ENCODE data around the gene LGMN. TPM values are rescaled to one million over a fixed set of nuclear protein-coding genes. Genes with fewer than 3 reads are reported as not detected.

The LGMN gene
- total and polyA plus RNA-seq, 2 of the 13 experiments (the other 11 are each of a cell fraction or from before 2014, with no cell fraction given): 28.9 to 76.4 TPM

DNA sequence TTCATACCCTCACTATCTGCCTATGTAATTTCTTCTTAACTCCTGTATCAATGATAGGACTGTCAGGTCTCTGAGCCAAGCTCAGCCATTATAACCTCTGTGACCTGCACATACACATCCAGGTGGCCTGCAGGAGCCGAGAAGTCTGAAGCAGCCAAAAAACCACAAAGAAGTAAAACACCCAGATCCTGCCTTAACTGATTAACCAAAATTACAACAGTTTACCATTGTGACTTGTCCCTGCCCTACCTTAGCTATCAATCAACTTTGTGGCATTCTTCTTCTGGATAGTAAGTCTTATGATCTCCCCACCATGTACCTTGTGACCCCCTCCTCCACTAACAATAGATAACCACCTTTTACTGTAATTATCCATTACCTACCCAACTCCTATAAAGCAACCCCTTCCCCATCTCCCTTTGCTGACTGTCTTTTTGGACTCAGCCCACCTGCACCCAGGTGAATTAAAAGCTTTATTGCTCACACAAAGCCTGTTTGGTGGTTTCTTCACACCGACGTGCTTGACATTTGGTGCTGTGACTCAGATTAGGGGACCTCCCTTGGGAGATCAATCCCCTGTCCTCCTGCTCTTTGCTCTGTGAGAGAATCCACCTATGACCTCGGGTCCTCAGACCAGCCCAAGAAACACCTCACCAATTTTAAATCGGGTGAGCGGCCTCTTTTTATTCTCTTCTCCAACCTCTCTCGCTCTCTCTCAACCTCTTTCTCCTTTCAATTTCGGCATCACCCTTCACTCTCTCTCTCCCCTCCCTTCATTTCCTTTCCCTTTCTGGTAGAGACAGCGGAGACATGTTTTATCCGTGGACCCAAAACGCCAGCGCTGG lies 11.5 kb upstream of the LGMN start (continued):
- TF ChIP-seq, protein P1, sequence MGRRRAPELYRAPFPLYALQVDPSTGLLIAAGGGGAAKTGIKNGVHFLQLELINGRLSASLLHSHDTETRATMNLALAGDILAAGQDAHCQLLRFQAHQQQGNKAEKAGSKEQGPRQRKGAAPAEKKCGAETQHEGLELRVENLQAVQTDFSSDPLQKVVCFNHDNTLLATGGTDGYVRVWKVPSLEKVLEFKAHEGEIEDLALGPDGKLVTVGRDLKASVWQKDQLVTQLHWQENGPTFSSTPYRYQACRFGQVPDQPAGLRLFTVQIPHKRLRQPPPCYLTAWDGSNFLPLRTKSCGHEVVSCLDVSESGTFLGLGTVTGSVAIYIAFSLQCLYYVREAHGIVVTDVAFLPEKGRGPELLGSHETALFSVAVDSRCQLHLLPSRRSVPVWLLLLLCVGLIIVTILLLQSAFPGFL (CRISPR knock-in tag; IDR thresholded peaks at IDR 0.05): no peak
- TF ChIP-seq SP140L (CRISPR knock-in tag; IDR thresholded peaks at IDR 0.05; ENCODE audit: borderline replicate concordance) (no peak), NRL (CRISPR knock-in tag; IDR thresholded peaks at IDR 0.05; ENCODE audit: borderline replicate concordance) (no peak), ZNF33A (CRISPR knock-in tag; IDR thresholded peaks at IDR 0.05; ENCODE audit: borderline replicate concordance) (no peak), ZMYM2 (CRISPR knock-in tag; IDR thresholded peaks at IDR 0.05) (no peak)

DNA sequence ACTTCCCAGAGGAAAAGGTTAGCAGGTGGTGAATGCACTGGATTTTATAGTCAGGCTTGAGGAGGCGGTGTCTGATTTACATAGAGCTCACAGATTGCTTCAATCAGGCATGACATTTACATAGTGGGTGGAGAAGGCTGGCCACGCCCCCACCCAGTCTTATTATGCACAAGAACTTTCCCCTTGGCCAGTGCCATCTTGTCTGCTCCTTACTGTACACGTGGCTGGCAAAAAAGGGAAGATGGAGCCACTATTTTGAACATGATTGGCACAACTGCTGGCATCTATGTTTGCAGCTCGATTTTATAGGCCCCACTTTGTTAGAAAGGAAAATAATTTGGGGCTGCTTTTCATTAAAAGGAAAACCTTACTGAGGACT lies 10.9 kb upstream of the LGMN start:
- Histone ChIP-seq H3K4me1 (ENCODE audit: insufficient read depth, low read length) (peaks cover 23% of the 10 kb centered on the region), H3K9me3 (ENCODE audit: low read length) (no peaks in the 10 kb centered on the region), H3K79me2 (ENCODE audit: insufficient read depth, low read length) (no peaks in the 10 kb centered on the region), H3K36me3 (replicated peaks in 1 of 2; ENCODE audit: control insufficient read depth in 1 of 2, insufficient read depth in 2 of 2, low read length in 2 of 2) (no peaks in the 10 kb centered on the region), H4K20me1 (ENCODE audit: insufficient read depth, low read length) (no peaks in the 10 kb centered on the region), H3K4me2 (ENCODE audit: low read depth, low read length) (no peak overlapping the region), H3K9ac (ENCODE audit: insufficient read depth, low read depth, low read length) (no peak overlapping the region), H3K4me3 (replicated peaks in 1 of 3; ENCODE audit: insufficient read depth in 1 of 3, low read depth in 2 of 3, low read length in 3 of 3) (no peak overlapping the region), H3K27me3 (ENCODE audit: control insufficient read depth in 1 of 2, insufficient read depth in 2 of 2, low read length in 2 of 2) (peaks cover 0 to 18% of the 10 kb centered on the region in 2 experiments; a peak in 1 of 5 replicates), H2AFZ (ENCODE audit: low read length) (no peak overlapping the region), H3K27ac (ENCODE audit: extremely low read length, insufficient read depth, low read length) (no peak overlapping the region)
- WGBS (ENCODE audit: low lambda C conversion rate): 0% methylated on average over 4 of the region's 4 CpGs
- no peak for DNase-seq (ENCODE audit: low spot score)
- no peak for FAIRE-seq
- in situ Hi-C loops (cut with HindIII; ENCODE audit: extremely low pct_ligation_motif_present, low pct_unique_long_range_greater_than_20kb) (no loop called here), intact Hi-C loops (cut with micrococcal nuclease; ENCODE audit: unreplicated experiment) (no loop called here)
- ChIA-PET CTCF (ENCODE audit: low intra/inter-chr PET ratio, low total read pairs) (no interaction called here), POLR2A (interaction anchor here (1.2 kb wide), 1 partner anchor 11 kb away, joined by 3 read pairs; the partner anchor contains the start of gene LGMN)
- ATAC-seq: no peak
- no TSS peak for BruUV-seq (replicated peaks)
- TF ChIP-seq ZEB1 (IDR thresholded peaks at IDR 0.05; ENCODE audit: insufficient replicate concordance, low read depth) (no peak), SIN3B (IDR thresholded peaks at IDR 0.05; ENCODE audit: low read length) (no peak), HOXA3 (CRISPR knock-in tag; IDR thresholded peaks at IDR 0.05) (no peak), MZF1 (CRISPR knock-in tag; IDR thresholded peaks at IDR 0.05; ENCODE audit: borderline replicate concordance) (no peak), PCBP1 (IDR thresholded peaks at IDR 0.05; ENCODE audit: borderline replicate concordance, low read depth, low read length) (no peak), ZFX (CRISPR knock-in tag; IDR thresholded peaks at IDR 0.05; ENCODE audit: low read depth) (no peak), PHF8 (CRISPR knock-in tag; IDR thresholded peaks at IDR 0.05) (no peak), SOX6 (IDR thresholded peaks at IDR 0.05) (no peak), SOX6 (CRISPR knock-in tag; IDR thresholded peaks at IDR 0.05) (no peak), HNRNPL (IDR thresholded peaks at IDR 0.05; ENCODE audit: low read depth, low read length) (no peak), JDP2 (CRISPR knock-in tag; IDR thresholded peaks at IDR 0.05; ENCODE audit: borderline replicate concordance) (no peak), ATRX (CRISPR knock-in tag; IDR thresholded peaks at IDR 0.05; ENCODE audit: borderline replicate concordance) (no peak), PHF5A (CRISPR knock-in tag; IDR thresholded peaks at IDR 0.05; ENCODE audit: low read depth, unreplicated experiment) (no peak), ZNF850 (CRISPR knock-in tag; conservative IDR thresholded peaks at IDR 0.05) (no peak), ZNF441 (CRISPR knock-in tag; IDR thresholded peaks at IDR 0.05; ENCODE audit: borderline replicate concordance) (no peak), ZNF589 (CRISPR knock-in tag; conservative IDR thresholded peaks at IDR 0.05) (no peak), ARNT (IDR thresholded peaks at IDR 0.05) (no peak), ZNF780A (CRISPR knock-in tag; IDR thresholded peaks at IDR 0.05) (no peak)
- TF ChIP-seq, protein P2, sequence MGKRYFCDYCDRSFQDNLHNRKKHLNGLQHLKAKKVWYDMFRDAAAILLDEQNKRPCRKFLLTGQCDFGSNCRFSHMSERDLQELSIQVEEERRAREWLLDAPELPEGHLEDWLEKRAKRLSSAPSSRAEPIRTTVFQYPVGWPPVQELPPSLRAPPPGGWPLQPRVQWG (CRISPR knock-in tag; IDR thresholded peaks at IDR 0.05; ENCODE audit: borderline replicate concordance, low read depth): no peak
